GM23338 (cell line): ENCODE results near the gene ARMC9. TPM values are rescaled to one million over a fixed set of nuclear protein-coding genes. Genes with fewer than 3 reads are reported as not detected.

Source experiments
- ATAC-seq: fragments of 200-7000 bp; cut with Tn5 transposase; 3 replicates; pipeline ENCODE4 v1.9.1; 2020
- DNase-seq: peaks from one replicate; pipeline ENCODE4 v3.0.0-alpha.2; 2015; ENCODE audit warnings: low spot score
- H2AFZ ChIP-seq: fragments of 200-600 bp; sonication (generic); 2 replicates; pipeline ENCODE4 v1.8.0; 2016; ENCODE audit warnings: antibody characterized with exemption, mild to moderate bottlenecking, moderate library complexity
- H3F3A ChIP-seq: fragments of 200-600 bp; sonication (generic); replicated peaks from 2 replicates; pipeline ENCODE4 v1.8.0; 2017; ENCODE audit warnings: antibody characterized with exemption, mixed run types, low read depth
- H3K27ac ChIP-seq: fragments of 200-600 bp; sonication (generic); 2 replicates; pipeline ENCODE4 v1.6.1; 2016; ENCODE audit warnings: low read depth
- H3K27me3 ChIP-seq: fragments of 200-600 bp; sonication (generic); 2 replicates; pipeline ENCODE4 v1.8.0; 2016; ENCODE audit warnings: mild to moderate bottlenecking, mixed run types, moderate library complexity; ENCODE audit not compliant: insufficient read depth
- H3K36me3 ChIP-seq: fragments of 200-600 bp; sonication (generic); 2 replicates; pipeline ENCODE4 v1.8.0; 2016; ENCODE audit warnings: mild to moderate bottlenecking; ENCODE audit not compliant: insufficient read depth
- H3K4me1 ChIP-seq: fragments of 200-600 bp; sonication (generic); 2 replicates; pipeline ENCODE4 v1.8.0; 2016; ENCODE audit warnings: mild to moderate bottlenecking, moderate library complexity; ENCODE audit not compliant: insufficient read depth
- H3K4me2 ChIP-seq: fragments of 200-600 bp; sonication (generic); 2 replicates; pipeline ENCODE4 v1.7.1; 2017; ENCODE audit warnings: mixed run types
- H3K4me3 ChIP-seq: fragments of 200-600 bp; sonication (generic); 2 replicates; pipeline ENCODE4 v1.6.1; 2016; ENCODE audit warnings: mixed run types
- H3K79me2 ChIP-seq: fragments of 200-600 bp; sonication (generic); replicated peaks from 2 replicates; pipeline ENCODE4 v1.8.0; 2017; ENCODE audit warnings: mild to moderate bottlenecking; ENCODE audit not compliant: insufficient read depth
- H3K9me2 ChIP-seq: fragments of 200-600 bp; sonication (generic); 2 replicates; pipeline ENCODE4 v1.8.0; 2017; ENCODE audit not compliant: insufficient read depth
- H4K20me1 ChIP-seq: fragments of 200-600 bp; sonication (generic); replicated peaks from 2 replicates; pipeline ENCODE4 v1.8.0; 2017; ENCODE audit warnings: mild to moderate bottlenecking; ENCODE audit not compliant: insufficient read depth
- H3K27ac Mint-ChIP-seq: 2 replicates; pipeline ENCODE4 v1.8.0; 2020; ENCODE audit warnings: inconsistent platforms, mild to moderate bottlenecking, moderate library complexity, mixed read lengths
- H3K27me3 Mint-ChIP-seq: 3 replicates; pipeline ENCODE4 v1.8.0; 2022; ENCODE audit warnings: low read depth, mild to moderate bottlenecking, moderate library complexity, mixed read lengths, inconsistent platforms; ENCODE audit not compliant: insufficient read depth, poor library complexity
- H3K36me3 Mint-ChIP-seq: 3 replicates; pipeline ENCODE4 v1.8.0; 2021; ENCODE audit warnings: low read depth, mild to moderate bottlenecking, inconsistent platforms, moderate library complexity, mixed read lengths
- H3K4me1 Mint-ChIP-seq: 3 replicates; pipeline ENCODE4 v1.8.0; 2020; ENCODE audit warnings: mild to moderate bottlenecking, inconsistent platforms, mixed read lengths
- H3K4me3 Mint-ChIP-seq: 3 replicates; pipeline ENCODE4 v1.8.0; 2021; ENCODE audit warnings: moderate library complexity, mild to moderate bottlenecking, inconsistent platforms, mixed read lengths
- H3K9me3 Mint-ChIP-seq: 3 replicates; pipeline ENCODE4 v1.8.0; 2020; ENCODE audit warnings: moderate library complexity, mild to moderate bottlenecking, inconsistent platforms, mixed read lengths
- CREB1 ChIP-seq: fragments of 250-450 bp; sonication (Bioruptor Pico); IDR thresholded peaks from 2 replicates; pipeline ENCODE4 v1.5.0; 2020; ENCODE audit warnings: low read depth, mild to moderate bottlenecking, moderate library complexity
- ETS1 ChIP-seq: IDR thresholded peaks from 2 replicates; pipeline ENCODE4 v1.6.1; 2016; ENCODE audit warnings: antibody characterized with exemption
- EZH2 ChIP-seq: fragments of 200-600 bp; sonication (generic); IDR thresholded peaks from one replicate; pipeline ENCODE4 v1.8.0; 2017; ENCODE audit warnings: antibody characterized with exemption, mild to moderate bottlenecking, low read depth; ENCODE audit not compliant: unreplicated experiment
- EZH2phosphoT487 ChIP-seq: fragments of 200-600 bp; sonication (generic); IDR thresholded peaks from one replicate; pipeline ENCODE4 v1.8.1; 2018; ENCODE audit warnings: antibody characterized with exemption; ENCODE audit not compliant: unreplicated experiment
- JUNB ChIP-seq: IDR thresholded peaks from one replicate; pipeline ENCODE4 v1.6.1; 2016; ENCODE audit warnings: antibody characterized with exemption; ENCODE audit not compliant: unreplicated experiment
- REST ChIP-seq: IDR thresholded peaks from one replicate; pipeline ENCODE4 v1.6.1; 2018; ENCODE audit warnings: antibody characterized with exemption; ENCODE audit not compliant: unreplicated experiment
- polyA plus RNA-seq: library from polyadenylated mRNA; unstranded; fragments of >200 nt; fragmentation: Nextera tagmentation; extraction: Ambion mirVana; gene quantifications from 2 replicates; pipeline ENCODE4 v1.2.1, GENCODE V29; 2016
- total RNA-seq: library from RNA; depleted of rRNA; stranded (reverse); fragments of >200 nt; shearing (Covaris generic); gene quantifications from 2 replicates; pipeline ENCODE4 v1.2.3, GENCODE V29; 2014

The ARMC9 gene
- total and polyA plus RNA-seq, 2 experiments from 2014 or later: 29.2 to 56.0 TPM

- H3K36me3 ChIP-seq: no peaks in the 10 kb centered on the region
- no peak overlapping the region for H3K4me3 ChIP-seq
- no peak overlapping the region for H3K4me3 Mint-ChIP-seq
- H3K36me3 Mint-ChIP-seq: peaks cover 28% of the 10 kb centered on the region
- H4K20me1 ChIP-seq: no peaks in the 10 kb centered on the region
- no peaks in the 10 kb centered on the region for H3K9me3 Mint-ChIP-seq
- no peaks in the 10 kb centered on the region for H3K27me3 ChIP-seq
- H3K27me3 Mint-ChIP-seq: peaks cover 2% of the 10 kb centered on the region
- H3K27ac Mint-ChIP-seq: no peak overlapping the region
- ATAC-seq (no peak), DNase-seq (no peak)
- peaks cover 9% of the 10 kb centered on the region; the same call in 1 of the 2 replicates for H3K4me1 ChIP-seq
- TF ChIP-seq REST (no peak), JUNB (no peak), EZH2 (no peak), EZH2phosphoT487 (no peak)
- 0 out of 2 replicates have a peak, but pooled peaks cover under 1% of the 10 kb centered on the region for H3F3A ChIP-seq
- H3K27ac ChIP-seq: no peak overlapping the region
- 0 out of 2 replicates have a peak, but pooled peaks cover 8% of the 10 kb centered on the region for H3K9me2 ChIP-seq
- H2AFZ ChIP-seq: no peak overlapping the region
- H3K79me2 ChIP-seq: no peaks in the 10 kb centered on the region
- peaks cover 17% of the 10 kb centered on the region for H3K4me1 Mint-ChIP-seq
- H3K4me2 ChIP-seq: no peak overlapping the region
Measured at GRCh38 chr2:231330311-231330710, 131.9 kb downstream of the ARMC9 start.

GRCh38 chr2:231331533-231331932, 133.1 kb downstream of the ARMC9 start:
- no peak overlapping the region for H3K27ac Mint-ChIP-seq
- H3K4me2 ChIP-seq: no peak overlapping the region
- no peak overlapping the region for H3K4me3 Mint-ChIP-seq
- no peaks in the 10 kb centered on the region for H3K36me3 ChIP-seq
- 0 out of 2 replicates have a peak, but pooled peaks cover 8% of the 10 kb centered on the region for H3K9me2 ChIP-seq
- H4K20me1 ChIP-seq: no peaks in the 10 kb centered on the region
- H3K9me3 Mint-ChIP-seq: no peaks in the 10 kb centered on the region
- 0 out of 2 replicates have a peak, but pooled peaks cover 4% of the 10 kb centered on the region for H3F3A ChIP-seq
- peaks cover under 1% of the 10 kb centered on the region for H3K27me3 Mint-ChIP-seq
- DNase-seq: no peak
- H3K4me3 ChIP-seq: no peak overlapping the region
- ATAC-seq: no peak
- H3K27me3 ChIP-seq: no peaks in the 10 kb centered on the region
- H3K27ac ChIP-seq: no peak overlapping the region
- peaks cover 28% of the 10 kb centered on the region for H3K36me3 Mint-ChIP-seq
- H3K4me1 ChIP-seq: peaks cover 9% of the 10 kb centered on the region; the same call in 1 of the 2 replicates
- no peaks in the 10 kb centered on the region for H3K79me2 ChIP-seq
- peaks cover 20% of the 10 kb centered on the region for H3K4me1 Mint-ChIP-seq
- H2AFZ ChIP-seq: no peak overlapping the region
- TF ChIP-seq CREB1 (CRISPR knock-in tag): no peak
- no peak for TF ChIP-seq EZH2phosphoT487
- TF ChIP-seq ETS1: no peak
- no peak for TF ChIP-seq EZH2
- TF ChIP-seq REST: no peak
